Skin epidermis (tissue), 12 donors: ENCODE data around the gene SLC18A2.
"Not testable (repeated sequence)": the region's sequence is repeated elsewhere in the genome, so short reads cannot be mapped to it uniquely, and the experiment has no call there.

Experiments used
- H3K27ac ChIP-seq, 21 experiments: fragments of 200-600 bp; sonication (generic) in 11 of 21; one replicate each; pipeline ENCODE4 v1.5.0; 2020; ENCODE audit warnings: mild to moderate bottlenecking in 3 of 21, inconsistent platforms in 2 of 21, moderate library complexity in 2 of 21
- H3K4me3 ChIP-seq, 7 experiments: fragments of 200-600 bp; sonication (generic) in 2 of 7; one replicate each; pipeline ENCODE4 v1.5.0; 2020; ENCODE audit warnings: inconsistent platforms in 2 of 7, mild to moderate bottlenecking in 2 of 7, moderate library complexity in 1 of 7

Gene SLC18A2

GRCh38 chr10:117260084-117260483 is 19.2 kb downstream of the SLC18A2 start:
- Histone ChIP-seq H3K4me3 (no peak overlapping the region), H3K27ac (no peak overlapping the region)

GRCh38 chr10:117261501-117261900 is 20.6 kb downstream of the SLC18A2 start:
- Histone ChIP-seq H3K4me3 (no peak overlapping the region), H3K27ac (no peak overlapping the region)

GRCh38 chr10:117262291-117262902 is 21.5 kb downstream of the SLC18A2 start:
- H3K27ac ChIP-seq, result no peak overlapping the region
- H3K4me3 ChIP-seq, result no peak overlapping the region

GRCh38 chr10:117262903-117263293 is 22.0 kb downstream of the SLC18A2 start:
- Histone ChIP-seq H3K4me3 (no peak overlapping the region), H3K27ac (no peak overlapping the region)

GRCh38 chr10:117264782-117265181 is 23.9 kb downstream of the SLC18A2 start:
- Histone ChIP-seq H3K4me3 (no peak overlapping the region), H3K27ac (no peak overlapping the region)

- no peak overlapping the region for H3K4me3 ChIP-seq
Measured at GRCh38 chr10:117266400-117266799, 25.5 kb downstream of the SLC18A2 start.

GRCh38 chr10:117266812-117267211 is 25.9 kb downstream of the SLC18A2 start:
- Histone ChIP-seq H3K27ac (no peak overlapping the region), H3K4me3 (no peak overlapping the region)

More at GRCh38 chr10:117266400-117266799, 25.5 kb downstream of the SLC18A2 start:
- H3K27ac ChIP-seq, result no peak overlapping the region

- Histone ChIP-seq H3K27ac (no peak overlapping the region), H3K4me3 (no peak overlapping the region)
Measured at GRCh38 chr10:117268258-117268657, 27.3 kb downstream of the SLC18A2 start.

- H3K27ac ChIP-seq, result no peak overlapping the region
Measured at GRCh38 chr10:117268907-117269306, 28.0 kb downstream of the SLC18A2 start.

GRCh38 chr10:117271427-117271826 is 30.5 kb downstream of the SLC18A2 start:
- Histone ChIP-seq H3K4me3 (no peak overlapping the region), H3K27ac (no peak overlapping the region)

More at GRCh38 chr10:117268907-117269306, 28.0 kb downstream of the SLC18A2 start:
- H3K4me3 ChIP-seq, result no peak overlapping the region

- Histone ChIP-seq H3K4me3 (no peak overlapping the region), H3K27ac (no peak overlapping the region)
Measured at GRCh38 chr10:117272195-117273076, 31.5 kb downstream of the SLC18A2 start.

GRCh38 chr10:117273980-117274379 is 33.1 kb downstream of the SLC18A2 start:
- Histone ChIP-seq H3K27ac (no peak overlapping the region), H3K4me3 (no peak overlapping the region)

- Histone ChIP-seq H3K4me3 (no peak overlapping the region), H3K27ac (no peak overlapping the region)
Measured at GRCh38 chr10:117274509-117274908, 33.6 kb downstream of the SLC18A2 start.

GRCh38 chr10:117275121-117275520 is 34.2 kb downstream of the SLC18A2 start:
- H3K4me3 ChIP-seq, result no peak overlapping the region
- H3K27ac ChIP-seq, result no peak overlapping the region

- Histone ChIP-seq H3K27ac (no peak overlapping the region), H3K4me3 (no peak overlapping the region)
Measured at GRCh38 chr10:117277675-117278074, 36.8 kb downstream of the SLC18A2 start.

GRCh38 chr10:117284716-117285494 is 44.0 kb downstream of the SLC18A2 start:
- Histone ChIP-seq H3K27ac (no peak overlapping the region), H3K4me3 (no peak overlapping the region)

GRCh38 chr10:117290872-117291271 is 50.0 kb downstream of the SLC18A2 start:
- not testable (repeated sequence) for H3K27ac ChIP-seq

GRCh38 chr10:117294039-117294645 is 53.2 kb downstream of the SLC18A2 start:
- Histone ChIP-seq H3K27ac (no peak overlapping the region), H3K4me3 (no peak overlapping the region)

More at GRCh38 chr10:117290872-117291271, 50.0 kb downstream of the SLC18A2 start:
- H3K4me3 ChIP-seq, result not testable (repeated sequence)

GRCh38 chr10:117294735-117295134 is 53.8 kb downstream of the SLC18A2 start:
- Histone ChIP-seq H3K4me3 (no peak overlapping the region), H3K27ac (no peak overlapping the region)

- Histone ChIP-seq H3K27ac (no peak overlapping the region), H3K4me3 (no peak overlapping the region)
Measured at GRCh38 chr10:117298219-117298618, 57.3 kb downstream of the SLC18A2 start.
